ENCODE data around the gene CLPTM1.
"Not testable (repeated sequence)": the region's sequence is repeated elsewhere in the genome, so short reads cannot be mapped to it uniquely, and the experiment has no call there.

CLPTM1 gene

DNA sequence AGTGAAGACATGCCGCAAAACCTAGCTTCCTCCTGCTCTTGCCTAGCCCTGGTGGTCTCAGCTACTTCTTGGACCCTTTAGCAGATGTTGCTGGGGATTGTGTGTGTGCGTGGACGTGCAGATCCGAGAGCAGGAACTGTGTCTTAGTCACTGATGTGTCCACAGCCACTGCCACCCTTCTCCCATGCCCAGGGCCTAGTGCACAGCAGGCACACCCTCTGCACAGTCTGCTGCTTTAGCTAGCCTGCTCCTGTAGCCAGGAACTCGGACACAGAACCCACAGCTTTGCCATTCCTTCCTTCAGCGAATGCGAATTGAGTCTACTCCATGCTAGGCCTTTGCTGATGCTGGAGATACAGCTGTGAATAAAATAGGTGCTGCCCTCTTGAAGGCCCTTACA lies 2.3 kb downstream of the CLPTM1 start:
- no peaks in the 10 kb centered on the region for H3K27me3 ChIP-seq (ENCODE audit: control insufficient read depth in 5 of 5, insufficient read depth in 4 of 5, low read length in 5 of 5)
- H3K9me3 ChIP-seq (ENCODE audit: control insufficient read depth in 5 of 5, low read length in 5 of 5) = no peaks in the 10 kb centered on the region
- peak overlapping the region in 4 of 5 donors; percentile 49 to 98 (median 74) for H3K9ac ChIP-seq (ENCODE audit: low read length in 5 of 5)
- H3K27ac ChIP-seq (ENCODE audit: low read depth, low read length) = no peak overlapping the region
- peaks cover 6 to 50% (median 45%) of the 10 kb centered on the region in 5 donors for H3K4me1 ChIP-seq (ENCODE audit: control insufficient read depth in 5 of 5, insufficient read depth in 5 of 5, low read length in 5 of 5)
- H3K4me3 ChIP-seq (ENCODE audit: low read depth in 1 of 5, low read length in 5 of 5) = no peak overlapping the region
- peaks cover 0 to 24% (median 22%) of the 10 kb centered on the region in 5 donors for H3K36me3 ChIP-seq (ENCODE audit: control insufficient read depth in 5 of 5, insufficient read depth in 5 of 5, low read length in 5 of 5)

GRCh38 chr19:44958090-44958489 lies 2.9 kb downstream of the CLPTM1 start:
- peaks cover 0 to 28% (median 22%) of the 10 kb centered on the region in 5 donors for H3K36me3 ChIP-seq (ENCODE audit: control insufficient read depth in 5 of 5, insufficient read depth in 5 of 5, low read length in 5 of 5)
- H3K27me3 ChIP-seq (ENCODE audit: control insufficient read depth in 5 of 5, insufficient read depth in 4 of 5, low read length in 5 of 5) = no peaks in the 10 kb centered on the region
- no peaks in the 10 kb centered on the region for H3K9me3 ChIP-seq (ENCODE audit: control insufficient read depth in 5 of 5, low read length in 5 of 5)
- H3K9ac ChIP-seq (ENCODE audit: low read length in 5 of 5) = peak overlapping the region in 4 of 5 donors; percentile 0 to 98 (median 73)
- peaks cover 6 to 50% (median 45%) of the 10 kb centered on the region in 5 donors for H3K4me1 ChIP-seq (ENCODE audit: control insufficient read depth in 5 of 5, insufficient read depth in 5 of 5, low read length in 5 of 5)
- H3K4me3 ChIP-seq (ENCODE audit: low read depth in 1 of 5, low read length in 5 of 5) = no peak overlapping the region
- no peak overlapping the region for H3K27ac ChIP-seq (ENCODE audit: low read depth, low read length)

GRCh38 chr19:44959691-44960090 lies 4.5 kb downstream of the CLPTM1 start:
- no peak overlapping the region for H3K4me3 ChIP-seq (ENCODE audit: low read depth in 1 of 5, low read length in 5 of 5)
- peaks cover 0 to 36% (median 26%) of the 10 kb centered on the region in 5 donors for H3K36me3 ChIP-seq (ENCODE audit: control insufficient read depth in 5 of 5, insufficient read depth in 5 of 5, low read length in 5 of 5)
- no peak overlapping the region for H3K27ac ChIP-seq (ENCODE audit: low read depth, low read length)
- H3K4me1 ChIP-seq (ENCODE audit: control insufficient read depth in 5 of 5, insufficient read depth in 5 of 5, low read length in 5 of 5) = peaks cover 6 to 39% (median 33%) of the 10 kb centered on the region in 5 donors
- no peaks in the 10 kb centered on the region for H3K9me3 ChIP-seq (ENCODE audit: control insufficient read depth in 5 of 5, low read length in 5 of 5)
- H3K27me3 ChIP-seq (ENCODE audit: control insufficient read depth in 5 of 5, insufficient read depth in 4 of 5, low read length in 5 of 5) = no peaks in the 10 kb centered on the region
- H3K9ac ChIP-seq (ENCODE audit: low read length in 5 of 5) = peak overlapping the region in 2 of 5 donors; percentile 2 to 56

DNA sequence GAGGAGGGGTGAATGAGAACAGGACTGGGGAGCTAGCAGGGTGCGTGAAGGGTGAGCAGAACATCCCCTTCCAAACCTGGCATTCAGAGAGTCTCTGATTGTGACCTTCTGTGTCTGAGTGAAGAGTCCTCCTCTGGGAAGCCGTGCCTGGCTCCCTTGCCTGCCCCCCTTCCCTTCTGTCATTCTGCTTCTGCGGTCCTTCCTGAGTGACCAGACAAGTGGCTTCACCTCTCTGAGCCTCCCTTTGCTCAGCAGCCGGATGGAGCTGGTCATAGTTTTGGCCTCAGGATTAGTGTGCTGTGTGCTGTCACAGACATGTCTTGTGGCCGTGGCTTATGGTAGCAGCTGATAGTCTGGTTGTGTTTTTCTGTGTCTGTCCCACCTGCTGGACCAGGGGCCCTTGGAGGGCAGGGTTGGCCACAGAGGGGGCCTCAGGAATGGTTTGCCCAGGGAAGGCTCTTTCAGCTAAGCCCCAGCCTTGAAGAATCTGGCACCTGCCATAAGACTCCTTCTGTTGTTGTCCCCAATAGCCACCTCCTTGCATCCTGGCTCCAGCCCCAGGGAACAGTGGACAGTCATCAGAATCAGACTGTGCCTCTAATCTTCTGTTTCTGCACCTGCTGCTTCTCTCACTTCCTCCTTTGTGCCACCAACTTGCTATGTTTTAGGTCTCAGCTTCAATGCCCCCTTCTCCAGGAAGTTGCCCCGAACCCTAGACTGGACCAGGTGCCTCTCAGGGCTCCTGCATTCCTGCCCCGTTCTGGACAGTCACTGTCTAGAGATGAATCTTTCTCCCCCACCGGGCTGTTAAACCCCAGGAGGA lies 5.9 kb downstream of the CLPTM1 start:
- H3K27me3 ChIP-seq (ENCODE audit: control insufficient read depth in 5 of 5, insufficient read depth in 4 of 5, low read length in 5 of 5) = no peaks in the 10 kb centered on the region
- peaks cover 0 to 44% (median 27%) of the 10 kb centered on the region in 5 donors for H3K36me3 ChIP-seq (ENCODE audit: control insufficient read depth in 5 of 5, insufficient read depth in 5 of 5, low read length in 5 of 5)
- H3K9ac ChIP-seq (ENCODE audit: low read length in 5 of 5) = peak overlapping the region in 1 of 5 donors; percentile 12
- H3K9me3 ChIP-seq (ENCODE audit: control insufficient read depth in 5 of 5, low read length in 5 of 5) = no peaks in the 10 kb centered on the region
- H3K4me1 ChIP-seq (ENCODE audit: control insufficient read depth in 5 of 5, insufficient read depth in 5 of 5, low read length in 5 of 5) = peaks cover 4 to 32% (median 26%) of the 10 kb centered on the region in 5 donors
- H3K27ac ChIP-seq (ENCODE audit: low read depth, low read length) = no peak overlapping the region
- H3K4me3 ChIP-seq (ENCODE audit: low read depth in 1 of 5, low read length in 5 of 5) = no peak overlapping the region

- peaks cover 0 to 25% (median 19%) of the 10 kb centered on the region in 5 donors for H3K4me1 ChIP-seq (ENCODE audit: control insufficient read depth in 5 of 5, insufficient read depth in 5 of 5, low read length in 5 of 5)
- peaks cover 0 to 49% (median 30%) of the 10 kb centered on the region in 5 donors for H3K36me3 ChIP-seq (ENCODE audit: control insufficient read depth in 5 of 5, insufficient read depth in 5 of 5, low read length in 5 of 5)
- H3K9me3 ChIP-seq (ENCODE audit: control insufficient read depth in 5 of 5, low read length in 5 of 5) = no peaks in the 10 kb centered on the region
- no peaks in the 10 kb centered on the region for H3K27me3 ChIP-seq (ENCODE audit: control insufficient read depth in 5 of 5, insufficient read depth in 4 of 5, low read length in 5 of 5)
- no peak overlapping the region for H3K9ac ChIP-seq (ENCODE audit: low read length in 5 of 5)
- H3K27ac ChIP-seq (ENCODE audit: low read depth, low read length) = no peak overlapping the region
- H3K4me3 ChIP-seq (ENCODE audit: low read depth in 1 of 5, low read length in 5 of 5) = no peak overlapping the region
These were observed 6.6 kb downstream of the CLPTM1 start for GRCh38 chr19:44961821-44962220.

- H3K36me3 ChIP-seq (ENCODE audit: control insufficient read depth in 5 of 5, insufficient read depth in 5 of 5, low read length in 5 of 5) = peaks cover 5 to 59% (median 37%) of the 10 kb centered on the region in 5 donors
- H3K27me3 ChIP-seq (ENCODE audit: control insufficient read depth in 5 of 5, insufficient read depth in 4 of 5, low read length in 5 of 5) = no peaks in the 10 kb centered on the region
- H3K9me3 ChIP-seq (ENCODE audit: control insufficient read depth in 5 of 5, low read length in 5 of 5) = no peaks in the 10 kb centered on the region
- H3K4me3 ChIP-seq (ENCODE audit: low read depth in 1 of 5, low read length in 5 of 5) = no peak overlapping the region
- H3K9ac ChIP-seq (ENCODE audit: low read length in 5 of 5) = no peak overlapping the region
- no peak overlapping the region for H3K27ac ChIP-seq (ENCODE audit: low read depth, low read length)
- H3K4me1 ChIP-seq (ENCODE audit: control insufficient read depth in 5 of 5, insufficient read depth in 5 of 5, low read length in 5 of 5) = no peaks in the 10 kb centered on the region
These were observed 12.9 kb downstream of the CLPTM1 start for GRCh38 chr19:44968118-44968517.

- Histone ChIP-seq H3K4me1 (ENCODE audit: control insufficient read depth in 5 of 5, insufficient read depth in 5 of 5, low read length in 5 of 5) (no peaks in the 10 kb centered on the region), H3K9ac (ENCODE audit: low read length in 5 of 5) (no peak overlapping the region), H3K36me3 (ENCODE audit: control insufficient read depth in 5 of 5, insufficient read depth in 5 of 5, low read length in 5 of 5) (peaks cover 5 to 62% (median 43%) of the 10 kb centered on the region in 5 donors), H3K9me3 (ENCODE audit: control insufficient read depth in 5 of 5, low read length in 5 of 5) (no peaks in the 10 kb centered on the region), H3K27me3 (ENCODE audit: control insufficient read depth in 5 of 5, insufficient read depth in 4 of 5, low read length in 5 of 5) (no peaks in the 10 kb centered on the region), H3K4me3 (ENCODE audit: low read depth in 1 of 5, low read length in 5 of 5) (no peak overlapping the region), H3K27ac (ENCODE audit: low read depth, low read length) (no peak overlapping the region)
These were observed 13.5 kb downstream of the CLPTM1 start for GRCh38 chr19:44968670-44969069.

GRCh38 chr19:44969437-44969836 lies 14.3 kb downstream of the CLPTM1 start:
- H3K4me3 ChIP-seq (ENCODE audit: low read depth in 1 of 5, low read length in 5 of 5) = no peak overlapping the region
- no peaks in the 10 kb centered on the region for H3K27me3 ChIP-seq (ENCODE audit: control insufficient read depth in 5 of 5, insufficient read depth in 4 of 5, low read length in 5 of 5)
- H3K4me1 ChIP-seq (ENCODE audit: control insufficient read depth in 5 of 5, insufficient read depth in 5 of 5, low read length in 5 of 5) = no peaks in the 10 kb centered on the region
- peaks cover 5 to 64% (median 47%) of the 10 kb centered on the region in 5 donors for H3K36me3 ChIP-seq (ENCODE audit: control insufficient read depth in 5 of 5, insufficient read depth in 5 of 5, low read length in 5 of 5)
- no peak overlapping the region for H3K9ac ChIP-seq (ENCODE audit: low read length in 5 of 5)
- H3K9me3 ChIP-seq (ENCODE audit: control insufficient read depth in 5 of 5, low read length in 5 of 5) = no peaks in the 10 kb centered on the region
- no peak overlapping the region for H3K27ac ChIP-seq (ENCODE audit: low read depth, low read length)

GRCh38 chr19:44971451-44971850 lies 16.3 kb downstream of the CLPTM1 start:
- peaks cover 5 to 72% (median 57%) of the 10 kb centered on the region in 5 donors for H3K36me3 ChIP-seq (ENCODE audit: control insufficient read depth in 5 of 5, insufficient read depth in 5 of 5, low read length in 5 of 5)
- H3K4me1 ChIP-seq (ENCODE audit: control insufficient read depth in 5 of 5, insufficient read depth in 5 of 5, low read length in 5 of 5); H3K27me3 ChIP-seq (ENCODE audit: control insufficient read depth in 5 of 5, insufficient read depth in 4 of 5, low read length in 5 of 5): not testable (repeated sequence)

DNA sequence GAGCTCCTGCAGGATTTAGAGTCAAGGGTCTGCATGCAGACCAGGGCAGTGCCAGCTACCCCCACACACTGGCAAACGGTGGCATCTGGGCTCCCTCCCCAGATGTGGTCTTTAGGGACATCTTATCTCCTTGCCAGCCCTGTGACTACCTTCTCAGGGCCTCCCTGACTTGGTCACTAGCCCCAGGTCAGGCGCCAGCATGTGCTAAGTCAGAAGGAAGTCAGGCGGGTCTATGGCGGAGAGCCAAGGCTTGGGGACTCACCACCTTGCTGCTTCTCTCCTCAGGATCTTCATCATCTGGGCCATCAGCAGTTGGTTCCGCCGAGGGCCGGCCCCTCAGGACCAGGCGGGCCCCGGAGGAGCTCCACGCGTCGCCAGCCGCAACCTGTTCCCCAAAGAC lies 17.6 kb downstream of the CLPTM1 start:
- Histone ChIP-seq H3K27me3 (ENCODE audit: control insufficient read depth in 5 of 5, insufficient read depth in 4 of 5, low read length in 5 of 5) (no peaks in the 10 kb centered on the region), H3K27ac (ENCODE audit: low read depth, low read length) (no peak overlapping the region), H3K36me3 (ENCODE audit: control insufficient read depth in 5 of 5, insufficient read depth in 5 of 5, low read length in 5 of 5) (peaks cover 5 to 74% (median 66%) of the 10 kb centered on the region in 5 donors)

More at GRCh38 chr19:44971451-44971850, 16.3 kb downstream of the CLPTM1 start:
- H3K27ac ChIP-seq (ENCODE audit: low read depth, low read length); H3K4me3 ChIP-seq (ENCODE audit: low read depth in 1 of 5, low read length in 5 of 5); H3K9me3 ChIP-seq (ENCODE audit: control insufficient read depth in 5 of 5, low read length in 5 of 5); H3K9ac ChIP-seq (ENCODE audit: low read length in 5 of 5): not testable (repeated sequence)

More for the DNA sequence above, 17.6 kb downstream of the CLPTM1 start:
- Histone ChIP-seq H3K4me3 (ENCODE audit: low read depth in 1 of 5, low read length in 5 of 5) (no peak overlapping the region), H3K4me1 (ENCODE audit: control insufficient read depth in 5 of 5, insufficient read depth in 5 of 5, low read length in 5 of 5) (no peaks in the 10 kb centered on the region), H3K9me3 (ENCODE audit: control insufficient read depth in 5 of 5, low read length in 5 of 5) (no peaks in the 10 kb centered on the region), H3K9ac (ENCODE audit: low read length in 5 of 5) (no peak overlapping the region)
